ENCODE results near the gene MTNR1A.

DNA sequence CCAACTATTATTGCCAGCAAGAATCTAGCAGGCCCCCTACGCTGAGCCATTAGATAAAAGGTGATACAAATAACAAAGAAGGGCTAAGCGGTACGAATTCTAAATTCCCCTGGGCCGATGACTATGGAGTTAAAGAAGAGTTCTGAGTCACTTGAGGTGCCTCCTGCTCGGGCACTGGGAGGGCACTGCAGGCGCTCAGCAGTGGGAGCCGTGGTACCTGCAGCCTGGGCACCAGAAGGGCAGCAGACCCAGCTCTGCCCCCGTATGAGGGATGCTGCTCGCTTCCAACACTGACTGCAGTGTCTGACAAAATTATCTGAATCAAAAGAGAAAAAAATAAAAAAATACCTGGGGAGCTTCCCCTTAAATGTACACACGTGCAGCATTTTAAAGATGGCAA is 44.1 kb upstream of the MTNR1A start:
- TF ChIP-seq, protein P1, sequence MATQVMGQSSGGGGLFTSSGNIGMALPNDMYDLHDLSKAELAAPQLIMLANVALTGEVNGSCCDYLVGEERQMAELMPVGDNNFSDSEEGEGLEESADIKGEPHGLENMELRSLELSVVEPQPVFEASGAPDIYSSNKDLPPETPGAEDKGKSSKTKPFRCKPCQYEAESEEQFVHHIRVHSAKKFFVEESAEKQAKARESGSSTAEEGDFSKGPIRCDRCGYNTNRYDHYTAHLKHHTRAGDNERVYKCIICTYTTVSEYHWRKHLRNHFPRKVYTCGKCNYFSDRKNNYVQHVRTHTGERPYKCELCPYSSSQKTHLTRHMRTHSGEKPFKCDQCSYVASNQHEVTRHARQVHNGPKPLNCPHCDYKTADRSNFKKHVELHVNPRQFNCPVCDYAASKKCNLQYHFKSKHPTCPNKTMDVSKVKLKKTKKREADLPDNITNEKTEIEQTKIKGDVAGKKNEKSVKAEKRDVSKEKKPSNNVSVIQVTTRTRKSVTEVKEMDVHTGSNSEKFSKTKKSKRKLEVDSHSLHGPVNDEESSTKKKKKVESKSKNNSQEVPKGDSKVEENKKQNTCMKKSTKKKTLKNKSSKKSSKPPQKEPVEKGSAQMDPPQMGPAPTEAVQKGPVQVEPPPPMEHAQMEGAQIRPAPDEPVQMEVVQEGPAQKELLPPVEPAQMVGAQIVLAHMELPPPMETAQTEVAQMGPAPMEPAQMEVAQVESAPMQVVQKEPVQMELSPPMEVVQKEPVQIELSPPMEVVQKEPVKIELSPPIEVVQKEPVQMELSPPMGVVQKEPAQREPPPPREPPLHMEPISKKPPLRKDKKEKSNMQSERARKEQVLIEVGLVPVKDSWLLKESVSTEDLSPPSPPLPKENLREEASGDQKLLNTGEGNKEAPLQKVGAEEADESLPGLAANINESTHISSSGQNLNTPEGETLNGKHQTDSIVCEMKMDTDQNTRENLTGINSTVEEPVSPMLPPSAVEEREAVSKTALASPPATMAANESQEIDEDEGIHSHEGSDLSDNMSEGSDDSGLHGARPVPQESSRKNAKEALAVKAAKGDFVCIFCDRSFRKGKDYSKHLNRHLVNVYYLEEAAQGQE (IDR thresholded peaks at IDR 0.05; ENCODE audit: insufficient read depth in 1 of 2, low read depth in 2 of 2, low read length in 2 of 2): no peak
- TF ChIP-seq POLR2AphosphoS5 (IDR thresholded peaks at IDR 0.05; ENCODE audit: low read depth, low read length) (no peak), TAF1 (IDR thresholded peaks at IDR 0.05; ENCODE audit: borderline replicate concordance, insufficient read depth, low read length) (no peak), SIN3A (IDR thresholded peaks at IDR 0.05; ENCODE audit: borderline replicate concordance, insufficient read depth, low read length) (no peak)
